Superior temporal gyrus (tissue), 1 donor: ENCODE data around the gene C11orf42.

Experiments used
- DNase-seq: peaks from one replicate; pipeline ENCODE4 v3.0.0-alpha.2; 2016; ENCODE audit errors: extremely low spot score

Gene C11orf42

GRCh38 chr11:6253197-6253596 is 47.8 kb downstream of the C11orf42 start:
- no peak for DNase-seq

- DNase-seq = no peak
These were observed 52.8 kb downstream of the C11orf42 start for GRCh38 chr11:6258141-6258540.

- DNase-seq = peak; percentile 48
These were observed 53.3 kb downstream of the C11orf42 start for GRCh38 chr11:6258571-6259081.

GRCh38 chr11:6260207-6260726 is 54.9 kb downstream of the C11orf42 start:
- peak; percentile 18 for DNase-seq
